MCF 10A (cell line): Measurements from ENCODE around the gene IQCF5. TPM values are rescaled to one million over a fixed set of nuclear protein-coding genes. Genes with fewer than 3 reads are reported as not detected.
"Not testable (repeated sequence)": the region's sequence is repeated elsewhere in the genome, so short reads cannot be mapped to it uniquely, and the experiment has no call there.

ENCODE experiments used
- BruUV-seq: library from RNA; stranded (reverse); fragments of 400-500 nt; replicated peaks from 2 replicates; lab custom pipeline; 2021; lab: Mats Ljungman, UMichigan
- CTCF ChIA-PET: fragments of 300-600 bp; sonication (Branson Sonifier 250); formaldehyde crosslinking; extraction: SDS; loops from one replicate; lab custom pipeline; 2021; ENCODE audit warnings: antibody characterized with exemption, inconsistent platforms; lab: Yijun Ruan, JAX
- POLR2A ChIA-PET: fragments of 300-600, 350-650 bp; sonication (Branson Sonifier 250); formaldehyde crosslinking; extraction: SDS; loops from one replicate; lab custom pipeline; 2020; ENCODE audit warnings: antibody characterized with exemption, inconsistent platforms; lab: Yijun Ruan, JAX
- DNase-seq: peaks from one replicate; pipeline ENCODE4 v3.0.0-alpha.2; 2018; ENCODE audit not compliant: unreplicated experiment
- H3K27ac Mint-ChIP-seq: one replicate; pipeline ENCODE4 v1.8.0; 2022; ENCODE audit warnings: mild to moderate bottlenecking, low read depth, mixed read lengths; ENCODE audit not compliant: unreplicated experiment
- H3K27me3 Mint-ChIP-seq: one replicate; pipeline ENCODE4 v1.8.0; 2022; ENCODE audit warnings: mixed read lengths; ENCODE audit not compliant: insufficient read depth, unreplicated experiment
- H3K36me3 Mint-ChIP-seq: one replicate; pipeline ENCODE4 v1.8.0; 2022; ENCODE audit warnings: mild to moderate bottlenecking, moderate library complexity, mixed read lengths; ENCODE audit not compliant: insufficient read depth, unreplicated experiment
- H3K4me1 Mint-ChIP-seq: one replicate; pipeline ENCODE4 v1.8.0; 2022; ENCODE audit warnings: mixed read lengths; ENCODE audit not compliant: insufficient read depth, unreplicated experiment
- H3K4me3 Mint-ChIP-seq: one replicate; pipeline ENCODE4 v1.8.0; 2022; ENCODE audit warnings: mild to moderate bottlenecking, moderate library complexity, mixed read lengths; ENCODE audit not compliant: unreplicated experiment
- H3K9me3 Mint-ChIP-seq: one replicate; pipeline ENCODE4 v1.8.0; 2022; ENCODE audit warnings: mixed read lengths; ENCODE audit not compliant: unreplicated experiment
- CTCF ChIP-seq: fragments of 200-600 bp; IDR thresholded peaks from one replicate; pipeline ENCODE4 v1.8.0; 2022; ENCODE audit warnings: antibody characterized with exemption, mild to moderate bottlenecking; ENCODE audit not compliant: unreplicated experiment
- intact Hi-C: fragments of 100-400 bp; cut with micrococcal nuclease; formaldehyde crosslinking; loops from 2 replicates; pipeline ENCODE4 v1.14.1; 2022
- total RNA-seq: library from RNA; stranded (reverse); gene quantifications from 2 replicates; pipeline ENCODE4 v1.2.3, GENCODE V29; 2022

Gene IQCF5
- total RNA-seq, 1 experiment from 2014 or later = not detected

- Mint-ChIP-seq H3K36me3 (peaks cover 11% of the 10 kb centered on the region), H3K9me3 (peaks cover 16% of the 10 kb centered on the region), H3K4me1 (peaks cover 7% of the 10 kb centered on the region), H3K27me3 (no peaks in the 10 kb centered on the region), H3K4me3 (no peak overlapping the region), H3K27ac (no peak overlapping the region)
- no peak for TF ChIP-seq CTCF
- BruUV-seq = no TSS peak
- DNase-seq = no peak
- intact Hi-C loops = no loop called here
- CTCF ChIA-PET = no interaction called here
- POLR2A ChIA-PET = no interaction called here
Measured at GRCh38 chr3:51904034-51904823, 28.8 kb upstream of the IQCF5 start.

GRCh38 chr3:51902361-51902760, 27.0 kb upstream of the IQCF5 start:
- H3K4me3 Mint-ChIP-seq, H3K9me3 Mint-ChIP-seq, intact Hi-C loops, BruUV-seq, H3K36me3 Mint-ChIP-seq, POLR2A ChIA-PET, H3K27ac Mint-ChIP-seq, H3K27me3 Mint-ChIP-seq, H3K4me1 Mint-ChIP-seq: not testable (repeated sequence)
- DNase-seq = peak; percentile 72
- CTCF ChIA-PET = interaction anchor here (0.7 kb wide), 1 partner anchor 10 kb away, joined by 3 read pairs; no protein-coding TSS in a partner anchor

- DNase-seq, H3K27me3 Mint-ChIP-seq, H3K4me3 Mint-ChIP-seq, H3K36me3 Mint-ChIP-seq, intact Hi-C loops, CTCF ChIA-PET, BruUV-seq, POLR2A ChIA-PET, H3K9me3 Mint-ChIP-seq, H3K27ac Mint-ChIP-seq: not testable (repeated sequence)
- H3K4me1 Mint-ChIP-seq = peaks cover 14% of the 10 kb centered on the region
Measured at GRCh38 chr3:51900043-51900442, 24.6 kb upstream of the IQCF5 start.

GRCh38 chr3:51897391-51897790, 22.0 kb upstream of the IQCF5 start:
- no peak for TF ChIP-seq CTCF
- H3K4me3 Mint-ChIP-seq = no peak overlapping the region
- no peaks in the 10 kb centered on the region for H3K36me3 Mint-ChIP-seq
- no peaks in the 10 kb centered on the region for H3K9me3 Mint-ChIP-seq
- BruUV-seq = no TSS peak
- H3K27ac Mint-ChIP-seq = no peak overlapping the region
- no peak for DNase-seq
- intact Hi-C loops = no loop called here
- peaks cover 10% of the 10 kb centered on the region for H3K4me1 Mint-ChIP-seq
- POLR2A ChIA-PET = no interaction called here
- CTCF ChIA-PET = interaction anchor here (0.6 kb wide), 1 partner anchor 554 kb away, joined by 3 read pairs; no protein-coding TSS in a partner anchor
- no peaks in the 10 kb centered on the region for H3K27me3 Mint-ChIP-seq

- Mint-ChIP-seq H3K9me3 (no peaks in the 10 kb centered on the region), H3K4me3 (no peak overlapping the region), H3K27me3 (peaks cover 3% of the 10 kb centered on the region), H3K36me3 (no peaks in the 10 kb centered on the region), H3K4me1 (peaks cover 7% of the 10 kb centered on the region), H3K27ac (no peak overlapping the region)
- CTCF ChIA-PET = no interaction called here
- DNase-seq = peak; percentile 6
- TF ChIP-seq CTCF = no peak
- intact Hi-C loops = no loop called here
- POLR2A ChIA-PET = no interaction called here
- no TSS peak for BruUV-seq
Measured at GRCh38 chr3:51896607-51897305, 21.4 kb upstream of the IQCF5 start.
